Stimulated activated CD8-positive, alpha-beta memory T cell treated with anti-CD3 and anti-CD28 coated beads, Interleukin-4, amount 100 ng/mL, for 4 hours (primary cell): ENCODE measurements around the gene MTR.
"Not testable (repeated sequence)": the region's sequence is repeated elsewhere in the genome, so short reads cannot be mapped to it uniquely, and the experiment has no call there.

Experiments used
- DNase-seq, 2 donors: peaks; one replicate each; pipeline ENCODE4 v3.0.0-alpha.2; 2020; ENCODE audit warnings: low read depth in 2 of 2, low spot score in 1 of 2

Gene MTR

GRCh38 chr1:236830116-236830515 lies 35.0 kb downstream of the MTR start:
- DNase-seq = no peak

- DNase-seq = no peak
These were observed 35.5 kb downstream of the MTR start for GRCh38 chr1:236830560-236830959.

- no peak for DNase-seq
These were observed 38.5 kb downstream of the MTR start for GRCh38 chr1:236833575-236833974.

GRCh38 chr1:236834876-236835275 lies 39.8 kb downstream of the MTR start:
- DNase-seq = no peak

- no peak for DNase-seq
These were observed 40.4 kb downstream of the MTR start for GRCh38 chr1:236835491-236835890.

- no peak for DNase-seq
These were observed 41.1 kb downstream of the MTR start for GRCh38 chr1:236836157-236836556.

- no peak for DNase-seq
These were observed 42.0 kb downstream of the MTR start for GRCh38 chr1:236837115-236837514.

- DNase-seq = no peak
These were observed 42.8 kb downstream of the MTR start for GRCh38 chr1:236837897-236838296.

GRCh38 chr1:236841341-236841740 lies 46.2 kb downstream of the MTR start:
- no peak for DNase-seq

GRCh38 chr1:236844499-236845271 lies 49.6 kb downstream of the MTR start:
- no peak for DNase-seq

GRCh38 chr1:236845830-236846229 lies 50.7 kb downstream of the MTR start:
- DNase-seq = no peak

GRCh38 chr1:236848274-236848923 lies 53.3 kb downstream of the MTR start:
- DNase-seq = no peak

- DNase-seq = no peak
These were observed 55.2 kb downstream of the MTR start for GRCh38 chr1:236850077-236850979.

- no peak for DNase-seq
These were observed 56.8 kb downstream of the MTR start for GRCh38 chr1:236851871-236852270.

- DNase-seq = no peak
These were observed 59.0 kb downstream of the MTR start for GRCh38 chr1:236853921-236854604.

- no peak for DNase-seq
These were observed 59.5 kb downstream of the MTR start for GRCh38 chr1:236854605-236854983.

- not testable (repeated sequence) for DNase-seq
These were observed 61.6 kb downstream of the MTR start for GRCh38 chr1:236856649-236857048.

- DNase-seq = no peak
These were observed 63.1 kb downstream of the MTR start for GRCh38 chr1:236858165-236858564.

- no peak for DNase-seq
These were observed 65.0 kb downstream of the MTR start for GRCh38 chr1:236860101-236860500.

- no peak for DNase-seq
These were observed 65.6 kb downstream of the MTR start for GRCh38 chr1:236860674-236861073.

- DNase-seq = no peak
These were observed 66.6 kb downstream of the MTR start for GRCh38 chr1:236861560-236862218.
